Fibroblast of mammary gland (primary cell): ENCODE measurements around the gene NPBWR2.
"Not testable (repeated sequence)": the region's sequence is repeated elsewhere in the genome, so short reads cannot be mapped to it uniquely, and the experiment has no call there.

Experiments
- DNase-seq: peaks from one replicate; pipeline ENCODE4 v3.0.0-alpha.2; 2010; ENCODE audit warnings: low read depth
- H3K4me3 ChIP-seq: 2 replicates; pipeline ENCODE4 v1.5.1; 2011; ENCODE audit warnings: low read depth, mild to moderate bottlenecking, low read length, moderate library complexity; ENCODE audit not compliant: control insufficient read depth
- CTCF ChIP-seq: conservative IDR thresholded peaks from 2 replicates; pipeline ENCODE4 v1.5.1; 2011; ENCODE audit warnings: low read depth, low read length, inconsistent platforms; ENCODE audit not compliant: control insufficient read depth, insufficient read depth

Gene NPBWR2

GRCh38 chr20:64121586-64121985, 14.2 kb upstream of the NPBWR2 start:
- no peak for TF ChIP-seq CTCF
- H3K4me3 ChIP-seq: no peak overlapping the region
- no peak for DNase-seq

- DNase-seq: peak; percentile 3
- no peak overlapping the region for H3K4me3 ChIP-seq
- no peak for TF ChIP-seq CTCF
These were observed 12.4 kb upstream of the NPBWR2 start for GRCh38 chr20:64119681-64120341.

GRCh38 chr20:64119301-64119680, 11.9 kb upstream of the NPBWR2 start:
- DNase-seq: no peak
- TF ChIP-seq CTCF: no peak
- no peak overlapping the region for H3K4me3 ChIP-seq

GRCh38 chr20:64117432-64117777, 10.0 kb upstream of the NPBWR2 start:
- H3K4me3 ChIP-seq, DNase-seq: not testable (repeated sequence)

- H3K4me3 ChIP-seq: no peak overlapping the region
- no peak for TF ChIP-seq CTCF
- DNase-seq: no peak
These were observed 9.4 kb upstream of the NPBWR2 start for GRCh38 chr20:64116541-64117431.

GRCh38 chr20:64116016-64116415, 8.7 kb upstream of the NPBWR2 start:
- no peak for DNase-seq
- no peak for TF ChIP-seq CTCF
- H3K4me3 ChIP-seq: no peak overlapping the region

GRCh38 chr20:64115171-64115911, 8.0 kb upstream of the NPBWR2 start:
- TF ChIP-seq CTCF: no peak
- no peak overlapping the region for H3K4me3 ChIP-seq
- DNase-seq: no peak
